GM21737 (cell line): ENCODE results near the gene CCDC85C.

Experiments used
- ATAC-seq: cut with Tn5 transposase; IDR thresholded peaks from one replicate; pipeline ENCODE4 v1.9.1; 2021; ENCODE audit warnings: mild to moderate bottlenecking, moderate library complexity; ENCODE audit not compliant: unreplicated experiment

CCDC85C gene

DNA sequence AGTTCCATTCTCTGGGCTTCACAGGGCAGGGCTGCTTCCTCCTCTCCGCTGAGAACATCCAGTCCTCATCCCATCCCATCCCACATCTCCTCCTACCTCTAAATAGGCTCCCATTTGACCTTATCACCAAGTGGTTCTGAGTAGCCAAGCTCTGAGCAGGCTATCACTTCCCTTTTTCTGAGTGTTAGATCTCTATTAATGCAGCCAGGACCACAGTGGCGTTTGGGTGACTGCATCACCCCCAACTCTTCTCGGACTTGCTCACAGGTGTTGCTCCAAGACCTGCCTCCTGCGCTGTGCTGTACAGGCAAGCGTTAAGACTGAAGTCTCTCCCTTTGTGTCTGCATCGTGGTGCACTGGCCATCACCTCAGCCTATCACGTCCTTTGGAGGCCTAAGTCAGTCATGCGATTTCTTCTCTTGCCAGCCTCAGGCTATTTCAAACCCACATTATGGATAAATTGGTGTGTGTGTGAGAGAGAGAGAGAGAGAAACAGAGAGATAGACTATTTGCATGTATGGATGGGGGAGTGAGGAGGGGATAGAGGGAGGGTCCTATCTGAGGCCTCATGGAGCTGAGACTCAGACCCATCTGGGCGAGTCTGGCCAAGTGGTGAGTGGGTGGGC, 28.5 kb upstream of the CCDC85C start:
- no peak for ATAC-seq

DNA sequence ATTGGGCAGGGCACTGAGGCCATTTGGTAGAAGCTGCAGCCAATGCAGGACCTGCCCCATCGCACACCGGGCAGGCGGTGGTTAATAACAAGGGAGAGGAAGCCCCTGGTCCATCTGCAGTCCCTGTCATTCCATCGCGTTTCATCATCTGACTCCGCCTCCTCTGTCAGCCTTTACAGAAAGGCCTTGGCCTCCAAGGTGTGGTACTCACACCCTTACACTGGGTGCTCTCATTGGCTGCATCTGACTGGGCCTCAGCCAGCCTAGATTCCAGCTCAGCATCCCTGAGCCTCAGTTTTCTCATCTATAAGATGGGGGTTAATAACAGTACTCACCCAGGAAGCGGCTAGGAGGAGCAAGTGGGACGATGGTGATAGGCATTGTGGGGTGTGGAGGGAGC, 26.2 kb upstream of the CCDC85C start:
- no peak for ATAC-seq

DNA sequence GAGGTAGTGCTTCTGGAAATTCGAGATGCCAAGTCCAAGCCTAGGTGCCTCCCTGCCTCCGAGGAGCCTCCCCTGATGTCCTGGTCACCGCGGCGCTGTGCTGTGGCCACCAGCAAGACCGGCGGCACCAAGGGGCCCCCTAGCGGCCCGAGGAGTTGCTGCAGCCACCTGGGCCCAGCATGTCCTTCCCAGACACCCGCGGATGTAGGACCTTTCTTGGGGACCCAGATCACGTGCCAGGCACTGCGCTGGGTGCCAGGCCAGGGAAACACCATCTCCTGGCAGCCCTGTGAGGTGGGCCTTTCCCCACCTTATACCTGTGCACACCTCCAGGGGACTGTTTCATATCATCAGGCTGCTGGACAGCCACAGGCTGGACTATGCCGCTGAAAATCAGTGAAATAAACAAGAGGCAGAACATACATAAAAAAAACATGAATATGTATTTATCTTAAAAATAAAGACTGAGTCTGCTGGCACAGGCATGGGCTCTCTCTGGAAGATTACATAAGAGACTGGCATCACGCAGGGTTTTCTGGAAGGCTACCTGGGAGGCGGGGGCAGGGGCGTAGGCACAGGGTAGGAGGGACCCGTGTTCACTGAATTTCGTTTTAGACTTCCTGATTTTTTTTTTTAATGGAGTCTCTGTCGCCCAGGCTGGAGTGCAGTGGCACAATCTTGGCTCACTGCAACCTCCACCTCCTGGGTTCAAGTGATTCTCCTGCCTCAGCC, 25.0 kb upstream of the CCDC85C start:
- no peak for ATAC-seq

DNA sequence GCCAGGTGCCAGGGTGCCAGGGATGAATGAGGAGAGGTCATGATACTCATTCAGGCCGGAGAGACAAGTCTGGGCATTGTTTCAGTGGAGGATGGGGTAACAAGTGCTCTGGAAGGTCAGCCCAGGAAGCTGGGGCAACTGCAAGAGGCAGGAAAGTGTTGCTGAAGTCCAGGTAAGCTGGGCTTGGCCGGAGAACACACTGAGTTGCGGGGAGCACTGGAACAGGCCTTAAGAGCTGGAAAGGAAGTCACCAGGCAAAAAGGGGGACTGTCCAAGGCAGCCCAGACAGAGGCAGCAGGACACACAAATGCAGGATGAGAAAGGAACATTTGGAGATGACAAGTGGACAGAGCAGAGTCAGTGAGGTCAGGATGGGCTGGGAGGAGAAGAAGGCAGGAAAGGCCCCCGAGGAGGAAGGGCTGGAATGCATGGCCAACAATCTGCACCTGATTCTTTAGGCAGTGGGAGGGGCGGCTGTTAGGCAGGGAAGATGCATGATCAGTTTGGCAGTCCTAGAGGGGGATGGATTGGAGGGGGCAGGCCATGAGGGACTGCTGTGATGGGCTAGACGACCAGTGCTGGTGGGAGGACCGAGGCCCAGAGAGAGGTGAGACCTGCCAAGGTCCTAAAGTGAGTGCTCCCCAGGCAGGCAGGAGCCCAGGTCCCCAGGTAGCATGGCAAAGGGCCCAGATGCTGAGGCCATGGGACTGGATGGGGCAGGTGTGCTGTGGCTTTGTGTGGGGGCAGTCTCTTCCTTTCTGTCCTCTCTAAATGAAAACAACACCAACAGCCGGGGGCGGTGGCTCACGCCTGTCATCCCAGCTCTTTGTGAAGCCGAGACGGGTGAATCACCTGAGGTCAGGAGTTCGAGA, 23.7 kb upstream of the CCDC85C start:
- ATAC-seq, result no peak

DNA sequence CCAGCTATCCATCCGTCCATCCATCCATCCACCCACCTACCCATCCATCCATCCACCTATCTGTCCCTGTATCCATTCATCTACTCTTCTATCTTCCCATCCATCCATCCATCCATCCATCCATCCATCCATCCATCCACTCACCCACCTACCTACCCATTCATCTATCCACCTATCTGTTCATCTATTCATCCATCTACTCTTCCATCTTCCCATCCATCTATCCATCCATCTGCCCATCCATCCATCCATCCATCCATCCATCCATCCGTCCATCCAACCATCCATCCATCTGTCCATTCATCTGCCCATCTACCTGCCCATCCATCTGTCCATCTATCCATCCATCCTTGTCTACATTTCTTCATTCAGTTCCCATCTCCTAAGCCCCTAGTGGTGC, 23.1 kb upstream of the CCDC85C start:
- ATAC-seq, result no peak

DNA sequence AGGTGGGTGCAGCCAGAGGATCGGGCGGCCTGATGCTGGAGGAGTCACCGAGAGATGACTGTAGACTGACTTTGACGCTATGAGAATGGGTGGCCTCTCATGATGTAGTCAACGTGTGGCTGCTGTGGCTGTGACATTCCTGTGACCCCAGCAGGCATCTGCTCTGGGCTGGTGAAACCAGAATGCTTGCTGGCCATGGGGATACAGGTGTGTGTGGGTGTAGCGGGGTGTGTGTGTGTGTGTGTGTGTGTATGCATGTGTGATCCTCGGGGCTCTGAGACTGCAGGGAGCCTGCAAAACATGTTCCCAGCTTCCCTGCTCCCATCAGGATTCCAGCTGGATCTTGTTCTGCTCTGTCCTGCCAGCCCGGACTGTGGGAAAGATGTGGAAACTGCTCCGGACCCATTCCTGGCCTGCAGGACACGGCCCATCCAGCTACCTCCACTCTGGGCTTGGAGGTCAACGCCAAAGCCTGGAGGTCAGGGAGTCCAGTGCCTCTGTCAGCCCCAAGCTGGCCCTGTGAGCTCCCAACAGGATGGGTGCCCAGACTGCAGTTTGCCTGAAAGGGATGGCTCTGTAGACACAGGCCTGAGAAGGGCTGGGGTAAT, 22.1 kb upstream of the CCDC85C start:
- ATAC-seq, result no peak

DNA sequence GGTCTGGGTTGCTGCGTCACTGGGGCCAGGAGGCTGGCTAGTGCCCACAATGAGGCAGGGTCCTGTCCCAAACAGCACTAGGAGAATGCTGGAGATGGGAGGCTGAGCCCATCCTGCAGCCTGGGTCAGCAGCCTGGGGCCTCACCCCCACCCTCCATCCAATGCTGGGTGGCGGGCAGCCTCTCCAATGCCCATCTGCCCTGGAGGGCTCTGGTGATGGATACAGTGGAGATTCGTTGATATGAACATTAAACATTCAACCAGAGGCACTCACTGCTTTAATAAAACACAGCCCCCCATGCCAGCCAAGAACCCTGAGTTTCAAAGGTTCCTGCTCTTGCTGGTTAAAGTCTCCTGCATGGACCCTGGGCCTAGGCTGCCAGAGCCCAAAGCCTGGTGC, 21.5 kb upstream of the CCDC85C start:
- ATAC-seq, result no peak

DNA sequence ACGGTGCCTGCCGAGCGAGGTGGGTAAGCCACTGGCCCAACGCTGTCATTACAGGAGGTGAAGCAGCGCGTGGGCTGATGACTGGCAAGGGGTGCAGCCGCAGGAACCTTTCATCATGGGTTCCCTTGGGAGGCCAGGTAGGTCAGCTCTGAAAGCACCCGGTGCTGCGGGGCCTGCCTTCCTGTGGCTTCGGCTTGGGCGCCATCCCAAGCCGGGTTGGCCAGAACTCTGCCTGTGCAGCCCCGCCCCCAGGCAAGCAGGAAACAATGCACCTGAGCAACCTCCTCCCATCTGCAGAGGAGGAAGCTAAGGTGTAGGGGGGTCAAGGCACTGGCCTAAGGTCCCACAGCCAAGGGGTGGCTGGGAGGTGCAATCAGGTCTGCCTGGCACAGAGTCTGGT, 21.0 kb upstream of the CCDC85C start:
- ATAC-seq, result no peak

DNA sequence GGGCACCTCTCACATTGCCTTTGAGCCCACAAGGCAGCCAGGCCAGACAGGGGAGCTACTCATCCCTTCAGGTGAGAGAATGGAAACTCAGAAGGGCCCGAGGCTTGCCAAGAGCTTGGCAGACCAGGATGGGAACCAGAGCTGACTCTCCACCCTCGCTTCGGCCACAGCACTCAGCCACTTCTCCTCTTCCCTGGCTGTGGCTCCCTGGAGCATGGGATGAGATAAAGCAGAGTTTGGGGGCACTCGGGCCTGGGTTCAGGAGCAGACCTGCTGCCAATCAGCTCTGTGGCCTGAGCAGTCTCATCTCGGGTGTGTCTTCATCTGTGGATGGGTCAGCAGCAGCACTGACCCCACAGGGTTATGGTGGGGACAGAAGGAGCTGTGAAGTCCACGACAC, 20.0 kb upstream of the CCDC85C start:
- no peak for ATAC-seq

DNA sequence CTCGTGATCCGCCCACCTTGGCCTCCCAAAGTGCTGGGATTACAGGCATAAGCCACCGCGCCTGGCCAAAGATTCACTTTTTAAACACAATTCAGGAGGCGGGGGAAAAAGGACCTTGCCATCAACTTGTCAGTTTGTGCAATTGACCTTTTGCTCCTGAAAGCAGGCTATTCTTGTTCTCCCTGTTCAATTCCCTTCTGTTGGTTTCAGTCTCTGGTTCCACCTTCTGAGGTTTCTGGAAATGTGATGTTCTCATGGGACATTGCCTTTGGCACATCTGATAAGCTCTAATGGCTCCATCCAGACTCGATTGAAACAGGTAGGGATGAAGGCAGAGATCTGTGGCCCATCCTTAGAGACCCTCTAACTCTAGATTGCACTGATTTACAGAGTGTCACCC, 17.9 kb upstream of the CCDC85C start:
- ATAC-seq, result no peak

DNA sequence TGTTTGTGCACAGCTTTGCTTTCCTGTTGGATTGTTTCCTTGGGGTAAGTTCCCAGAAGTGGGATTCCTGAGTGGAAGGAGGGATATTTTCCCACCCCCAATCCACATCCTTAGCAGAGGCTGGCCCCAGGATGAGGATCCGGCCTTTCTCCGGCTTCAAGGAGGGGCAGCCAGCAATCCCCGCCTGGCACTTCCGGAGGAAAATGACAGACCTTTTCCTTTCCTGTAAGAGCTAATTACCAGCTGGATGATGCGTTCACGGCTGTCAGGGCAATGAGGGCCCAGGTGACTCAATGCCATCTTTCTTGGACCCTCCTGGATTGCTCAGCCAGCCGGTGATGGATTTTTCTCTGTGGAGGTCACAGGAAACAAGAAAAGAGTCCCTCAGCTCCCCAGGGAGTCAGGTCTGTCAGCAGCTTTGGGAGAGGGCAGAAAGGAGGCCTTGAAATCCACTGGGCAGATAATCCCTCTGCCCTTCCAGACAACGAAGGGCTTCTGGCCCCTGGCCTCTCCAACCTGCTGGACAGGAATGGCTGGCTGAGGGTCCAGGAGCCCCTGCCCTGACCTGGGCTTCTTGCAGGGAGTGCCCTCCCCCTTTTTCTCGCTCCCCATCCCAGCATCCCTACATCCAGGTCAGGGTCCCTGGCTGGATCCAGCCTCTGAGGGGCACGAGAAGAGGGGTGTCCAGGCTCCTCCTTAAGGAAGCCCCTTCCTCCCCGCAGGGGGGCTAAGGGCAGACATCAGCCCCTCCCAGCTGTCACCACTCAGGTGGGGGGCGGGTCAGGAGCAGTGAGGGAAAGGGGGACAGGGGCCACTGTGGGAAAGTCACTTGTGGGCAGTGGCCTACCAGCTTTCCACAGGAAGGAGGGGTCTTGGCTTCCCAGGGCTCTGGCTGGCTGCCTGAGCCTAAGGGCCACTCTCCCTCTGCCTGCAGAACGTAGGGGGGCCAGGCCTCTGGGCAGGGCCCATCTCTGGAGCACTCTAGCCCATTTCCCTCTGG, 16.1 kb upstream of the CCDC85C start:
- no peak for ATAC-seq

DNA sequence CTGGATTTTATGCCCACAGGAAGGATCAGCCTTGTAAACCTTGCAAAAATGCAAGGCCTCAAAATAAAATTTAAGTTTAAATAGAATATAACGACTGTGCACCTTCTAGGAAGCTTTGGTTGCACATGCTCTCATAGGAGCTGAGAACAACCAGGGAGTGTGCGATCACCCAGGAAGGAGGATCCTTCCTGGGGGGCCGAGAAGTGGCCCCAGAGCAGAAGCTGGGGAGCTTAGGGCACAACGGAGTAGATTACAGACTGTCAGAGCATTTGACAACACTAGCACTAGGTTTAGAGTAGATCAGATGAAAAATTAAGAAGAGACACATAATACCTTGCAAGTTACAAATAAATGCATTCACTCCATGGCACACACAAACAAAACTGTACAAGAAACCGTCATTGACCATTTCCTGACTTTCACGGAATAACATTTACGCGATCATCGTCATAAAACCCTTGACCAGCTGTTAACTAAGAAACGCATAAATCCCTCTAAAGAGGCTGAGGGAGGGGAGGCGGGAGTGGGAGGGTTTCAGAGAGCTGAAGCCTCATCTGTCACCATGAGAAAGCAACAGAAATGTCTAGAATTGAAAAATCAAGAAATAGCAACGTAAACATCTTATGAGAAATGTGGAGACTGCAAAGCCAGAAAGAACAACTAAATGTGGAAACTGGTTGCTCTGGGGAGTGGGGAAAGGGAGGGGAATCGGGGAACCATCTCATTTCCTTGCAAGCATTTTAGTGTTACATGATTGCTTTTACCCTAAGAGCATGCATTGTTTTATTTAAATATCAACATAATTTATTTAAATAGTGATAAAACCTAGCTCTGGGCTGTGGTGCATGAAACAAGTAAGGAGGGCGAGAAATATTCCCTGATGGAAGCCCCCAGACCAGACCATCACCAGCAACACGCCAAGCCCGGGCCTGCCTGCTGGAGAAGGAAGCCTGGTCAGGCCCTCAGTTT, 13.1 kb upstream of the CCDC85C start:
- ATAC-seq, result no peak

DNA sequence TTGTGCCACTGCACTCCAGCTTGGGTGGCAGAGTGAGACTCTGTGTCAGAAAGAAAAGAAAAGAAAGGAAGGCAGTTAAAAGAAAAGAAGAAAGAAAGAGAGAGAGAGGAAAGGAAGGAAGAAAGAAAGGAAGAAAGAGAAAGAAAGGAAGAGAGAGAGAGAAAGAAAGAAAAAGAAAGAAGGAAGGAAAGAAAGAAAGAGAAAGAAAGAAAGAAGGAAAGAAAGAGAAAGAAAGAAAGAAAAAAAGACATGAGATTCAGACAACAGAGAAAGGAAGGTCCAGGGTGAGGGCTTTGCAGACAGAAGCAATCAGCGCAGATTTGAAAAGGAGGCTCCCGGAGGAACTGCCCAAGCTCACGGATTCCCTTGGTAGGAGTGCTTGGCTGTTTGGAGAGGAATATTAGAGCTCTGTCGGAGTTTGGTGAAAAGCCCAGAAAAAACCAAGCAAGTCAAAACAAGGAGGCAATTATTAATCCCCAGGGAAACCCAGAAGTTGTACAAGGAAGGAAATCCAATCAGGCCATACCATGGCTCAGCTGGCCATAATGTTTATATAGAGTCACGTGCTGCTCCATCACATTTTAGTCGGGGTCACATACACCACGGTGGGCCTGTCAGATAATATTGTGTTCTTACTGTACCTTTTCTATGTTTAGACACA, 11.6 kb upstream of the CCDC85C start:
- ATAC-seq, result no peak

DNA sequence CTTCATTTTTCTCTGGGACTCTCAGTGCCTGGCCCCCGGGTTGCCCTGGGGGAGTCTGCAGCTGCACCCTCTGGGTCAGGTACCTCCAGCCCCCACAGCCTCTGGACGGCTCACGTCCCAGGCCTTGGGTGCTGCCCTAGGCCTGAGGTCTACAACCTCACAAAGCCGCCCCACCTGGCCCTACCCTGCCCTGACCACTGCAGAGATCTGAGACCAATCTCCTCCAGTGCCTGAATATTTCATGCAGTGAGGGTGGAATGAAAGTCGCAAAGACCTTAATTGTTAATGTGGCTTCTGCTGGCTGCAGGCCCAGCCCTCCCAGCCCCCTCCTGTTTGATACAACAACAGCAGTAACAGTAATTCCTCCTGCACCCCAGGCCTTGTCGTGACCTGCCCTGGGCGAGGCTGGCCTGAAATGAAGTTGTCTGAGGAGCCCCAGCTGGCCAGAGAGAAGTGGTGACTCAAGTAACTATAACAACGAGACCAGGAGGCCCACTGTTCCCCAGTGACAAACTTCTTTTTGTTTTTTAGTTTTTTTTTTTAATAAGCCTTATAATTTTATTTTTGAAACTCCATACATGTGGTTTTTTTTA, 8.8 kb upstream of the CCDC85C start:
- ATAC-seq, result no peak

DNA sequence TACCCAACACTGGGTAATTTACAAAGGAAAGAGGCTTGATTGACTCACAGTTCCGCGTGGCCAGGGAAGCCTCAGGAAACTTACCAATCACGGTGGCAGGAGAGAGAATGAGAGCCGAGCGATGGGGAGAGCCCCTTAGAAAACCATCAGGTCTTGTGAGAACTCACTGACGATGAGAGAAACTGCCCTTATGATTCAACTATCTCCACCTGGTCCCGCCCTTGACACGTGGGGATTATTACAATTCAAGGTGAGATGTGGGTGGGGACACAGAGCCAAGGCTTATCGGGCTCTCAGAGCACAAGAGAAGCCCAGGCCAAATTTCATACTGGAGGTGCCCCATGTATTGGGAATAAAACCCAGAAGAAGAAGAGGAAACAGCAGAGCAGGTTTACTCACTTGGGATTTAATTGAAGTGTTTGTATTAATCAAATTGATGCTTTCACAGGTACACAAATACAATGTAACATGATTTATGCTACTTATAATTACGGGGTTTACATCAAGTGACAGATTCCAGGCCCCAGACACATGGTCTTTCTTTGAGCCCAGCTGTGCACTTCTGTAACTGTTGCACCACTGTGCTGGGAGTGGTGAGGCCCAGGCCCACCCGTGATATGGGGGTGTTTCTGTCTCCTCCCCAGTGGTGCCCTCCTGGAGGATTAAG, 8.2 kb upstream of the CCDC85C start:
- ATAC-seq, result no peak

DNA sequence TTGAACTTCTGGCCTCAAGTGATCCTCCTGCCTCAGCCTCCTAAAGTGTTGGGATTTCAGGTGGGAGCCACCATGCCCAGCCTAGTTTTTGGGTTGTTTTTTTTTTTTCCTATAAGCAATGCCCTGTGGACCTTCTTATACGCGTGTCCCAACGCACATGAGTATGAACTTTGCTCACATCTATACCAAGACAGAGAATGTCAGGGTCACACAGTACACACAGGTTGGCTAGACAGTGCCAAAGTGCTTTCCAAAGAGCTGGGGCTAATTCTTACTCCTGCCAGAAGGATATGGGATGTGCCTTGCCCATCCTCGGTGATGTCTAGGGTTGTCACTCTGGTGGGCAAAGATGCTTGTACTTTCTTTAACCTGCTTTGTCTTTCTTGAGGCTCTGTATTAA, 7.6 kb upstream of the CCDC85C start:
- no peak for ATAC-seq

DNA sequence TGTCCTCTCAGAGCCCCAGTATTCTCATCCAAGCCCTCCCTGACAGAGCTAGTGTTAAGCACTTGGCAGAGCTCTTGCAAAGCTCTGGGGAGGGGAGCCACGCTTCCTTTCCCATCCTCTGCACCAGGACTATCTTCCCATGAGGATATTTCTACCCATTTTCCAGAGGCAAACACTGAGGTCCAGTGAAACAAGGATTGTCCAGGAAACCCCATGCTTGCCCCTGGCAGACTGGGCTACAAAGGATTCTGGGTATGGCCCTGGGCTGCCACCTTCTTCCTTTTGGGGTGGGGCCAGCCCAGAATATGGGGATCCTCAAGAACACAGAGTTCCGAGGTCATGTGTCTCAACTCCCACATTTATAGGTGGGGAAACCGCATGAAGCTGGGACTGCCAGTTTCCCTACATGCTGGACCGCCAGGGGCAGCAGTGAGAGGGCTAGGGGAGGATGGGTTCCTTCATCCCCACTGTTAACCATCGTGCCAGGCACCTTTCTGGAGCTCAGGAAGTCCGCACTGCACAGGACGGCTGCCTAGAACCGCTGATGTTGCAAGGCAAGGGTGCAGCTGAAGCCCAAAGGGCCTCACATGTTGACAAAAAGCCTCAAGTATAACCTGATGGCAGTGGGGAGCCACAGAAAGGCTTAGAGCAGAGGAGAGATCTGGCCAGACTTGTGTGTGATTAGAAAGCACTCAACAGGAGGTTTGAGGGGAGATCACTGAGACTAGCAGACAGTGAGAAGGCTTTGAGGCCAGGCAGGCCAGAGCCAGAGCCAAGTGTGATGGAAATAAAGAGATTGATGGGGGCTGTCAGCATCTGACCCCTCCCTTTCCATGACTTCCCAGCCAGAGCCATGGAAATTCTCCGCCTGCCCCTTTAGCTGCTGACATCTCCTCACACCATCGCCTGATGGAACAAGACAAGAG, 5.5 kb upstream of the CCDC85C start:
- ATAC-seq, result no peak
